Inferior parietal cortex (tissue), 1 donor: ENCODE results near the gene EPHB3.
A peak's percentile ranks its signal among the peaks of the same experiment; 100 is the strongest.

Experiments
- DNase-seq: peaks from one replicate; pipeline ENCODE4 v3.0.0-alpha.2; 2016; ENCODE audit errors: extremely low spot score

The EPHB3 gene

DNA sequence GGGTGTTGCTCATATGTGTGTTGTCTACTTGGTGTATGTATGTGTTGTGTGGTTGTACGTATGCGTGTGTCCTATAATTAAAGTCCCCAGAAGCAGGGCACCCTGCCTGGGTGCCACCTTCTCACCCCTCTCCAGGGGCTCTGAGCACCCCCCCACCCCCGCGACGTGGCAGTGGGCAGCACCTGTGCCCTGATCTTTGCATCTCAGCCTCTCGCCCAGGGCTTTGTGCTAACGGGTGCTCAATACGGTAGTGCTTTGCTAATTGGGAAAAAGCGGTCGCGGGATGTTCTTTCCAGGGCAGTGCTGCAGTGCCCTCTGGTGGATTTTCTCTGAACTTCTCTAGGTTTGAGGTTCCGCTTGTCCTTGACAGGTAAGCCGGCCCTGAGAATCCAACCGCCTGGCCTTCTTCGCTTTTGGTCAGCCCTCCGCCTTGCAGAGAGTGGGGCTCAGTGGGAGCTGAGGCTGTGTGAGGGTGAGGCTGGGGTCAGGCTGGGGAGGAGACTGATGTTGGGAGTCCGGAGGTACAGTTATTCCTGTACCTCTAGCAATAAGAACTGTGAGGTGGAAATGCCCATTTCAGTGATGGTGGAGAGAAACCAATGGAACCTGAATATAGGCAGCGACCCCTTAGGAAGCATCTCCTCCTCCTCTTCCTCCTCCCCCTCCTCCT, 17.6 kb upstream of the EPHB3 start:
- DNase-seq: peak; percentile 95

DNA sequence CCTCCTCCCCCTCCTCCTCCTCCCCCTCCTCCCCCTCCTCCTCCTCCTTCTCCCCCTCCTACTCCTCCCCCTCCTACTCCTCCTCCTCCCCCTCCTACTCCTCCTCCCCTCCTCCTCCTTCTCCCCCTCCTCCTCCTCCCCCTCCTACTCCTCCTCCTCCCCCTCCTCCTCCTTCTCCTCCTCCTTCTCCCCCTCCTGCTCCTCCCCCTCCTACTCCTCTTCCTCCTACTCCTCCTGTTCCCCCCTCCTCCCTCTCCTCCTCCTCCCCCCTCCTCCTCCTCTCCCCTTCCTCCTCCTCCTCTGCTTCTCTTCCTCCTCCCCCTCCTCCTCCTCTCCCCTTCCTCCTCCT, 17.1 kb upstream of the EPHB3 start:
- DNase-seq: no peak

DNA sequence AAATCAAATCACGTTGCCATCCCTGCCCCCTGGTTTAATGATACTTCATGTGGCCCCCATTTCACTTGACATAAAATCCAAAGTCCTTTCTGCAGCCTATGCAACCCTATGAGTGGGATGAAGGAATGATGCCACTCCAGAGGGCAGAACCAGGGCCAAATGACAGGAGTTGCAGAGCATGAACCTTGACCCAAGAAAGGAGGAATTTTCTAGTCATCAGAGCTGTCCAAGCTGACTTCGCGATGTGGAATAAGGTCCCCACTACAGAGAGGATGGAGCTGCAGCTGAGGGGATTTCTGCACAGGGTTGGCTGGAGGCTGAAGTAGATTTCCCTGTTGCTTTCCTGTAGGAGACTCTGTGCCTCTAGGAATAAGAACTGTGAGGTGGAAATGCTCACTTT, 15.8 kb upstream of the EPHB3 start:
- DNase-seq: no peak

DNA sequence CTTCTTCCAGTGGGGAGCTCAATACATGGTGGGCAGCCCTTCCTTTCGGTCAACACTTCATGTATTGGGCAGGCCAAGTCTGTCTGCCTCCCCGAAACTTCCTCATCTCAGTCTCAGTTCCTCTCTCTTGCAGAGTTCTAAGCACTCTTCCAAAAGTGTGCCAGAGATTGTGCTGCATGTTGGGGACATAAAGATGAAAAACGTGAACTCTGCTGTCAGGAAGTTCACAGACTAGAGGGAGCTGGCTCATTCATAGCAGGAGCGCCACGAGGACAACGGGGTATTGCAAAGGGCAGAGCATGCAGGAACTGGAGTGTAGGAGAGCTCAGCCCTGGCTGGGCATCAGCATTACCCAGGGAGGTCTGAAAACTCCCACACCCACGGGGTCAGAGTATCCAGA, 15.3 kb upstream of the EPHB3 start:
- DNase-seq: no peak

DNA sequence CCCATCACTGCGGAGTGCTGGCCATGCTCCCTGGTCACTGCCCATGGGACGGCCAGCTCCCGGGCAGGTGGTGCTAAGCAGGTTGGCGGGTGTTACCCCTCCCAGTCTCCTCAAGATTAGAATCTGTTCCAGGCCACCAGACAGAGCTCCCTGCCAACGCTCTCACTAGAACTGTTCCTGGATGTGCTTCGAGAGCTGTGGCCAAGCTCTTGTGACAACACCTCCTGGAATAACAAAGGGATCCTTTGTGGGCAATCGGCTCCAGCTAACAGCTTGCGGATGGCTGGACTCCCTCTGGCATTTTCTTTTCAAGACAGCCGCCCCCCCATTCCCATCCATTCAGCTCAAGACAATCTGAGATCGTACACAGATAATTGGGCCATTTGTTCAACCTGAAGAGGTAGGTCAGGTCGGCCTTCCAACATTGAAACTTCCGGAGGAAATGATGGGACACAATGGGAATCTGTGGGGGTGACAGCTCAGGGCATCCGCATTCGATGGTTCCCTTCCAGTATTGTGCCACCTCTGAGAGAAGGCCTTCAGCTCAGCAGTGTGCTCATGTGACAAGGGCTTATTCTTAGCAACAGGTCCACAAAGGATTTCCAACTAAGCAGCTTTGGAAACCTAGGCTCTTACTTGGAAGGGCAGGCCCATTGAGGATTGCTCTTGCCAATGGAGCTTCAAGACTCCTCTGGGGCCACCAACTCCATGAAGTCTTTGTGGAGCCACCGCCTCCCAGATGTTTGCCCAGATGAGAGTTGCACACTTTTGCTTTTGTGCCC, 11.6 kb upstream of the EPHB3 start:
- no peak for DNase-seq

DNA sequence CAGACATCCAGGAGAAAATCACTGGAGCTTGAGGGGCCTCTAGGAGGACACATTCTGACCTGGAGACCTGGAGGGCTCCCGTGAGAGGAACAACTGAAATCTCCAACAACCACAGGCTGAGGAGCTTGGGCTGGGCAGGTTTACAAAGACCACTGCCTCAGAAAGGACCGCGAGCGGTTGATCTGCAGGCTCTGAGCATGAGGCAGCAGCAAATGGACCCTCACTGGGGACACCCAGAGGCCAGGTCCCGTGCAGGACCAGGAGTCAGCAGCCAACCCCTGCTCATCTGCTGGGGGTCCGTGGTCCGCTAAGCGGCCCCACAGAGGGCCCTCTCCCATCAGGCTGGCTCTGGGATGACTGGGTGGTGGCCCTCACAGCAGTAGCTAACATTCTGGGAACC, 10.5 kb upstream of the EPHB3 start:
- no peak for DNase-seq

DNA sequence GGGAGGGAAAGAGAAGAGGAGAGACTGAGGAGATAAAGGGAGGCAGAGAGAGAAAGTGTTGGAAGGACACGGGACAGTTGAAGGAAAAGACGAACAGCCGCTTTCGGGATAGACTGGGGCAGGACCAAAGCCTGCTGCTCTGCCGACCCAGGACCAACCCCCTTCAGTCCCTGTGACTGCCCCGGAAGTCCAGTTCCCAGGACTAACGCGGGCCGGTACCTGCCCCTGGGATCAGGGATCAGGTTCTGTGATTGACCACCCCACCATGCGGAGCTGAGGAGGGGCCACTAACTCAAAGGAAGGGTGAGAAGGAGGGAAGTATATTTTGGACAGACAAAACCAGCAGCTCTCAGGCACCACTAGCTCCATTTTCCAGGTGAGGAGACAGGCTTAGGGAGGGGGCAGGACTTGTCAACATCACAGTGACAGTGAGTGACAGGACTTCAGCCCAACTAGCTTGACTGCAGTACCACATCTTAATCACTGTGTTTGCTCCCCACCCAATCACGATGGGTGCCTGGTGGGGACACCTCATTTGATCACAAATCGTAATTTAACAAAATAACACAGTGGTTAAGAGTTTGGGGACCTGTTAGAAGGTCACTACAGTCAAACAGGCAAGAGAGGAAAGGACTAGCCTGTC, 9.8 kb upstream of the EPHB3 start:
- DNase-seq: no peak

DNA sequence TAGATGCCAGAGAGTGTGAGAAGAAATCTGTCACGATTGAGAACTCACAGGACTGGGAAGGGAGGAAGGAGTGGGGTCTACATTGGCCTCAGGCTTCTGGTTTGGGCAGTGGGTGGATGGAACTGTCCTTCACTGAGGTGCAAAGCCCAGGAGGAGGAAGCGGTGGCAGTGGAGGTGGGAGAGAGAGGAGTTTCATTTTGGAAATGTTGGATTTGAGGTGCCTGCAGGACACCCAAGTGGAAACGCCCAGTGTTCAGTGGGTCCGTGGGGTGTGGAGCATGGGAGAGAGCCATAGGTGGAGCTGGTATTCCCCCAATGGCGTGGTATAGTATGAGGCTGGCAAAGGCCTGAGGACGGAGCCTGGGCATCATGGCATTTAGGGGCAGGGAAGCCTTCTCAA, 9.3 kb upstream of the EPHB3 start:
- no peak for DNase-seq

DNA sequence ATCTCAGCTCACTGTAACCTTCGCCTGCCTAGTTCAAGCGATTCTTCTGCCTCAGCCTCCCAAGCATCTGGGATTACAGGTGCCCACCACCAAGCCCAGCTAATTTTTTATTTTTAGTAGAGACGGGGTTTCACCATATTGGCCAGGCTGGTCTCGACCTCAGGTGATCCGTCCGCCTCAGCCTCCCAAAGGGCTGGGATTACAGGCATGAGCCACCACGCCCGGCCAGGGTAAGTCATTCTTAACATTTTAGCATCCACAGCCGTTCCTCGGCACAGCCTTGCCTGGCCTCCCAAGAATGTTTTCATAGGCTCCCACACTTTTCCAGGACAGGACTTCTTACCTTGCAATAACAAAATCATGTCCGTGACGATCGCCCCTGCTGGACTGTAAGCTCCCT, 8.7 kb upstream of the EPHB3 start:
- no peak for DNase-seq

DNA sequence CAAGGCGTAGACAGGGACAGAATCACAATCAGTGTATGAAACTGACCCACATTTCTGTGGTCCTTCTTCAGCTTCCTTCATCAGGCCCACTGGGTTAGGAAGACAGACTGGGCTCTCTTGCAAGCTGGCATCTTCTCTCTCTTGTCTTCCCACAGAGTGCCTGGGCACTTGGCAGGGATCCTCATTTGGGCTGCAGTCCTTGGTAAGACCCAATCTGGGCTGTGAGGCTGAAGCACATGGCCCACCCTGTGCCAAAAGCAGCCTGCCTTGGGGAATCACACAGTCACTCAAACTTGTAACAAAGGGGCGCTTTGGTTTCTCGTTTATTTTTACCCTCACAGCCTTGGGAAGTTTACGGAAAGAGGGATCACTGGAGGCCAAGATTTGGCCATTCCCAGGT, 8.2 kb upstream of the EPHB3 start:
- no peak for DNase-seq

DNA sequence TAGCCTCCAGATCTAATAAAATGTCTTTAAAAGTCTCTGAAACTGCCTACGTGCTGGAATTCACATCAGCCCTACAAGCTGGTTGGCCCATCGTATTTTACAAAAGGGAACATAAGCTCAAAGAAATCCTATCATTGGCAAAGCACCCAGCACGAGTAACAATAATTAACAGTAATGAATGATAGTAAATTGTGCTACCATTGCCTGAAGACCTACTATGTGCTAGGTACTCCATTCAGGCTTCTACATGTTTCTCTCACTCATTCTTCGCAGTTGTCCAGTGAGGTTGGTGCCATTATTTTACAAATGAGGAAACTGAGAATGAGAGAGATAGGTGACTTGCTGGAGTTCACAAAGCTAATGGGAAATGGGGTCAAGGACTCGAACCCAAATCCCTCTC, 7.1 kb upstream of the EPHB3 start:
- no peak for DNase-seq

DNA sequence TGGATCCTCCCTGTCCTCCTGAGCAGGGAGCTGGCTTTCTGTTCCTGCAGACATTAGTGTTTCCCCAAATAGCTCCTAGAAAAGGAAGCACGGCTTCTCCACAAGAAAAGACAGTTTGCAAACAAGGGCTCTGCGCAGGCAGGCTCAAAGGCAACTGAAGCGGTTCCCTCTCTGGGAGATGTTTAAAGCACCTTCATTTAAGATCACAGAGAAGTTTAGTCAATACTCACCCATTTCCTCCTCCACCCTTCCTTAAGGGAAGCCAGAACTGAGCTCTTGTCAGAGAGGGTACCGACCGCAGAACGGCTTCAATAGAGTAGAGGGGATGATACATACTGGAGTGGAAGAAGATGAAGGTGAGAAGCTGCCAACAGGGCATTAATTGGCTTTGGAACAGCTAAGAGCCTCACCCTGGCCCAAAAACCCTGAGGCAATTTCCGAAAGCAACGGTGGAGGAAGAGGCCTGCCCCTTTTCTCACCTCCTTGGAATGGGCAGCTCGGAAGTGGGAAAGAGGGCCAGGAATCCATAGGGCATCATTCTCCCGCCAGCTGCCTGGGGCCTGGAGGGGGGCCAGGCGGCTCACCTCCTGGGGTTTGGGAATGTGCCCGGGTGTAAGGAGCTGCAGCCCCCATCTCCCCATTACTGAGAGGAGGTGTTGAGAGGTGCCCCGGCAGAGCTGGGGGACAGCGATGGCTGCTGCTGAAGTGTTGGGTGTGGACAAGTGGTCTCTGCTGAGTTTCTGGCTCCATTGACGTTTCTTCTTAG, 4.8 kb upstream of the EPHB3 start:
- no peak for DNase-seq

DNA sequence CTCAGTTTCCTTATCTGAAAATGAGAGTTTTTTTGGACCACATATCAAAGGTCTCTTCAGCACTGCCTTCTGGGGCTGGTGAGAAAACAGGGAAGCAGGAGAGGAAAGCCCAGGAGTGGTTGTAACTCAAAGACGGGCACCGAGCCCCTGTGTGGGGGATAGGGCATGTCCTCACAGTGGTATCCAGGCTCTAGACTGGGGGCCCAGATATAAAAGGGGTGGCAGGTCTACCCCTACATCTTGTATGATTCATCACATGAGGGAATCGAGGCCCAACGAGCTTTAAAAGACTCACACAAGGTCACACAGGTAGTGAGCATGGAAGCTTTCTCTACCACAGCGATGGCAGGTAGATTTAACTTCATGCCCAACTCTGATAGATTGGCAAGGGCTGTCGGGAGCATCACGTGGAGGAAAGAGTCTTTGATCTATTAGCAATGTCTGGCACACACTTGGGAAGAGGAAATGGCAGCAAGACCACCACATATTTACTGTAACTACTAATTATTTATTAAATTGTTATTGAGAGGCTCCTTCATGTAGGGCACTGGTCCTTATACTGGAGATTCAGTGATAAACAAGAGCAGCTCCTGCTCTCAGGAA, 4.1 kb upstream of the EPHB3 start:
- DNase-seq: no peak

DNA sequence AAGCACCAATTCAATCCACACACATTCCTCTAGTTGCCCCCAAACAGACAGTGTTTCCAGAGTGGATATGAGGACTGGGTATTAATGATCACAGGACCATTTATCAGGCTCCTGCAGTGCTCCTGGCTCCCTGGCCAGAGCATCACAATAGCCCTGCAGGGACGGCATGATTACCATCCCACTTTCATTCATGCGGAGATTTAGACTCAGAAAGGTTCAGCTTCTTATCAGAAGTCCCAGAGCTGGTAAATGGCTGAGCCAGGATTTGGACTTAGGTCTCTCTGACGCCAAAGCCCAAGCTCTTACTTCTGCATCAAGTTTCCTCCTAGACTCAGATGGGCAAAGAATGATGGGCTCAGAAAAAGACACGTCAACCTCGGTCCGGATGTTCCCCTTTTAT, 2.9 kb upstream of the EPHB3 start:
- no peak for DNase-seq

DNA sequence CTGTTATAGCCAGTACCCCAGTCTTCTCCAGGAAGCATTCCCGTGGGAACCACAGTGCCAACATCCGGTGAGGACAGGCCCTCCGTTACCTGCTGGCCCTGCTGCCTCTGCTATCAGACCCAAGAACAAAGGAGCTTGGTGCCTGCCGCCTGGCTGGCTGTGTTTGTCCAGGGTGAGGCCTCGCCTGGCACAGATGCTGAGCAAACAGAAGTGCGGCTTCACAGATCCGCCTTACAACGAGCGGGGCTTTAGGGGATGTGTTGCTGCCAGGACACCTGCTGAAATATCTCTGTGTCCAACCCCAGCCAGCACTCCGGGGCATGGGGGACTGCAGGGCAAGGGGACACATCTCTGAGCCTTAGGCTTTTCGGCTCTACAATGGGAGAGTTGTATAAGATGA, 2.2 kb upstream of the EPHB3 start:
- no peak for DNase-seq

DNA sequence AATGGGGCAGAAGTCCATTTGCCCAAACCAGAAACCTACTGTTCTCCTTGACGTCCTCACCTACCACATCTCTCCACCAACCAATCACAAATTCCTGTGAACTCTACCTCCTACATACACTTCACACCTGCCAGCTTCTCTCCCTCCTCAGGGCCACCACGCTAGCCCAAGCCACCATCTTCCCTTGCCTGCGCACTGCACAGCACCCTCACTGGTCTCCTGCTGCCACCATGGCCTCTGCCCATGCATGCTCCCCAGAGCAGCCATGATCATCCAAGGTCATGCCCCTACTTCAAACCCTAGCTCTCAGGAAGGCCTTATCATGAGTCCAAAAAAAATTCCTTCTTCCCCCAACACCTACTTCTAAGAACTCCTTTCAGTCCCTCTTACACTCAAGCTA, 1.1 kb upstream of the EPHB3 start:
- DNase-seq: no peak

DNA sequence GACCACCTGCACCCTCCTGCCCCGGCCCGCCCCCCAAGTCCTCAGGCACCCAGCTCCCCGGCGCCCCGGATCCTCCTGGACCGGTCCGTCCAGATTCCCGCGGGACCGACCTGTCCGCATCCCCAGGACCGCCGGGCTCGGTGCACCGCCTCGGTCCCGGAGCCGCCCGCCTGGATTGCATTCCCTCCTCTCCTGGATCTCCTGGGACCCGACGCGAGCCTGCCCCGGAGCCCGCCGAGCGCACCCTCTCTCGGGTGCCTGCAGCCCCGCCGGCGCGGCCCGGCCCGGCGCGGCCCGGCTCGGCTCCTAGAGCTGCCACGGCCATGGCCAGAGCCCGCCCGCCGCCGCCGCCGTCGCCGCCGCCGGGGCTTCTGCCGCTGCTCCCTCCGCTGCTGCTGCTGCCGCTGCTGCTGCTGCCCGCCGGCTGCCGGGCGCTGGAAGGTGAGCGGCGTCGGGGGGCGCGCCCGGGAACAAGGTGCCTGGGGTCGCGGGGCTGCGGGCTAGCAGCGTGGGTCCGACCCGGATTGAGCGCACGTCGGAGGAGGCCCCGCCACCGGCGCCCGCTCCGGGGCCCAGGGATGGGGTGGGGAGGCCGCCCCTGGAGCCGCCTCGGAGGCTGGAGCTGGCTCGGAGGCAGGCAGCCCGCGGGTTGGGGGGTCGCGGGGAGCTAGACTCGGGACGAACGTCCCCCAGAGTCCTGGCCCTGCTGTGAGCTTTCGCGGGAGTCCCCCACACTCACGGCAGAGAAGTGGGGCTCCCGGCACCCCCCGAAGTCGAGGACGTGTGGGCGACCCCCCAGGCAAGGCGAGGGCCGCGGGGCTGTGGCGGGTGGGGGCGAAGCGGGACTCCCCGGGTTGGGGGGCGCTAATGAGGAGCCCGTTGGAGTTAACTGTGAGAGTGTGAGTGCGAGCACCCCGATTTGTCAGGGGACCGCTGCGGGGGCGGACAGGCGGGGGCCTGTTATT, 610 bp downstream of the EPHB3 start:
- DNase-seq: no peak

DNA sequence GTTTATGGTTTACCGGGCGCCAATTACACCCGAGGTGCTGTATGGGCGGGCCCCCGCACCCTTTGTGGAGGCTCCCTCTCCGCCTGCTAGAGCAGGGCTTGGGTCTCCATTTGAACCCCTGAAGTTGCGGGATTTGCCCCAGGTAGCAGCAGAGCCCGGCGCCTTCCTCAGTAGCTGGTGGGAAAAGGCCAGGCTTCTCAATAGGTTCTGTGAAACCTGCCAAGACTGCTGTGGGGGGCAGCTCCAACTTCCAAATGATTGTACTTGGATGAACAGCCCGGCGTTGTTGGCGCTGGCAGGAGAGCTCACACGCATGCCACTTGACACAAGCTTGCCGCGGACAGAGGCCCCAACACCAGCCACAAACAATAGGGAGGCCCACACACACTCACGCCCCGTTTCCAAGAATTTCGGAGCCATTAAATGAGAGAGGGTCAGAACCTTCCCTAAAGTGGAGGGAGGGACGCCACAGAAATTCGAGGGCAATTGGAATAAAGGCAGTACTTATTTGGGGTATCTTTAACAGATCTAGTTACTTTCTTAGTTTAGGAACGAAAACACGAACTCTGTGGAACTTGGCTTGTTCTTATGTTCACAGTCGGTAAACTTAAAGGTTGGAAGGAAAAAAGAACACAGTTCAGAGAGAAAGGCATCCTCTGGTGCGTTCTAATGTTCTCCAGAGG, 1.4 kb downstream of the EPHB3 start:
- DNase-seq: peak; percentile 45

DNA sequence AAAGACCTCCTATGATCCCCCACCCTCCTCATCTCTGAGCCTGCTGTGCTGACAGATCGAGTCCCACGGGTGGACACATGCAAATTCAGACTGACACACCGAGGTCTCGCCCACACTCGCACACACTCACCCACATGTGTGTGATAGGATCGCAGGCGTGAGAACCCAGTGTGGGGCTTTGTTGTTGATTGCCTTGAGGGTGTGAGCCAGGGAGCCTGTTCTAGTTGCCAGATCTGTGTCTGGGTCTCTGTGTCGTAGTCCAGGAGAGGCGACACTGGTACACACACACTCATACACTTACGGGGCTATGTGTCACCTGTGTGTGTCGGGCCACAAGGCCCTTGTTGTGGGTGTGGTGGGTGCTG, 2.0 kb downstream of the EPHB3 start:
- DNase-seq: no peak

DNA sequence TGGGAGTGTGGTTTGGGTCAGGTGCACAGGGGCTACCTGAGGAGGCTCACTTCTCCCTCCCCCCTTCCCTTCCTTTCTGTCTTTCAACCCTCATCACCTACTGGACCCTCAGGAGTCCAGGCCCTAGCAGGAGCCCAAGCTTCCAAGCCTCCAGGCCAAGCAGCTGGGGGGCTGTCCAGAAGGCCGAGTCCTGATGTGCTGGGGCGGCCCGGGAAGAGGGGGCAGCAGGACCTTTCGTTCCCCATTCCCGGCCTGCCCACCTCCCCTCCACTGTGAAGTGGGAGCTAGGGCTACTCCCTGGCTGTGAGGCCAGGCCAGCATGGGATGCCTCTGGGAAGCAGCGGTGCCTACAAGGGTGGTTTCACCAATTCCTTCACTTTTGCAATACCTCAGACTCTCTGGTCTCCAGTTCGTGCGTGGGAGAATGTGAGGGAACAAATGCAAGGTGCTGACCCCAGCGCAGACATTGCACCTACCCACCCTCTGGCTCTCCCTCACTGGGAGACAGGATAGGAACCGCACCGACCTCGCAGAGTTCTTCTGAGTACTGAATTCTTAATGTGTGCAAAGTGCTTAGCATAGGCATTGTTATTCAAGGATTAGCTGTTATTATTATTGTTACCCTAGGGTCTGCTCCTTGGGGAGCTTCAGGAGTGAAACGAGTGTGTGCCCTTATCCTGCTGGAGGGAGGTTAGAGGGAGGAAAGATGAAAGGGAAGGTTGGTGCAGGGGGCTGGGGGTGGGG, 2.5 kb downstream of the EPHB3 start:
- no peak for DNase-seq
